ENCODE measurements around the gene TEX13A.

DNA sequence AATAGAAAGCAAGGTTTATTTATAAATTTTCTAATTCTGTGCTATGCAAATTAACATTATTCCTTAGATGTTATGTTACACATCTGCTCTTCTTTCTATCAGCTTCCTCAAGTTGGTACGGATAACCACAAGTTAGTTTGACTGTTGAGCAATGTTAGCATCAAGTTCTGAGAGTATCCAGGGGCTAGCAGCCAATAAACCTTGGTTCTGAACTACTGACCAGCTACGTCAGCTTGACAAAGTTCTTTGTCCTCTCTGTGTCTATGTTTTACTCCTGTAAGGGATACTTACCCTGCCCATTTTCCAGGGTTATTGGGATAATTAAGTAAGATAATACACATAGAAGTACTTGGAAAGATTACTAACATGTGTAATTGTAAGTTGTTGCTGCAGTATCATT is 8.1 kb upstream of the TEX13A start:
- TF ChIP-seq ZNF175 (tag by site-specific recombination; IDR thresholded peaks at IDR 0.05) (no peak), ZNF174 (tag by site-specific recombination; IDR thresholded peaks at IDR 0.05) (no peak), TCF7L2 (IDR thresholded peaks at IDR 0.05; ENCODE audit: borderline replicate concordance, low read depth, low read length) (no peak)
- TF ChIP-seq, protein P1, sequence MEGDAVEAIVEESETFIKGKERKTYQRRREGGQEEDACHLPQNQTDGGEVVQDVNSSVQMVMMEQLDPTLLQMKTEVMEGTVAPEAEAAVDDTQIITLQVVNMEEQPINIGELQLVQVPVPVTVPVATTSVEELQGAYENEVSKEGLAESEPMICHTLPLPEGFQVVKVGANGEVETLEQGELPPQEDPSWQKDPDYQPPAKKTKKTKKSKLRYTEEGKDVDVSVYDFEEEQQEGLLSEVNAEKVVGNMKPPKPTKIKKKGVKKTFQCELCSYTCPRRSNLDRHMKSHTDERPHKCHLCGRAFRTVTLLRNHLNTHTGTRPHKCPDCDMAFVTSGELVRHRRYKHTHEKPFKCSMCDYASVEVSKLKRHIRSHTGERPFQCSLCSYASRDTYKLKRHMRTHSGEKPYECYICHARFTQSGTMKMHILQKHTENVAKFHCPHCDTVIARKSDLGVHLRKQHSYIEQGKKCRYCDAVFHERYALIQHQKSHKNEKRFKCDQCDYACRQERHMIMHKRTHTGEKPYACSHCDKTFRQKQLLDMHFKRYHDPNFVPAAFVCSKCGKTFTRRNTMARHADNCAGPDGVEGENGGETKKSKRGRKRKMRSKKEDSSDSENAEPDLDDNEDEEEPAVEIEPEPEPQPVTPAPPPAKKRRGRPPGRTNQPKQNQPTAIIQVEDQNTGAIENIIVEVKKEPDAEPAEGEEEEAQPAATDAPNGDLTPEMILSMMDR (tag by site-specific recombination; IDR thresholded peaks at IDR 0.05), result no peak

All from HEK293 (cell line).